NK-92 (cell line): Measurements from ENCODE around the gene CHMP4B.

Source experiments
- DNase-seq: peaks from one replicate; lab custom pipeline; 2025; ENCODE audit not compliant: unreplicated experiment; lab: John Stamatoyannopoulos, UW

CHMP4B gene

DNA sequence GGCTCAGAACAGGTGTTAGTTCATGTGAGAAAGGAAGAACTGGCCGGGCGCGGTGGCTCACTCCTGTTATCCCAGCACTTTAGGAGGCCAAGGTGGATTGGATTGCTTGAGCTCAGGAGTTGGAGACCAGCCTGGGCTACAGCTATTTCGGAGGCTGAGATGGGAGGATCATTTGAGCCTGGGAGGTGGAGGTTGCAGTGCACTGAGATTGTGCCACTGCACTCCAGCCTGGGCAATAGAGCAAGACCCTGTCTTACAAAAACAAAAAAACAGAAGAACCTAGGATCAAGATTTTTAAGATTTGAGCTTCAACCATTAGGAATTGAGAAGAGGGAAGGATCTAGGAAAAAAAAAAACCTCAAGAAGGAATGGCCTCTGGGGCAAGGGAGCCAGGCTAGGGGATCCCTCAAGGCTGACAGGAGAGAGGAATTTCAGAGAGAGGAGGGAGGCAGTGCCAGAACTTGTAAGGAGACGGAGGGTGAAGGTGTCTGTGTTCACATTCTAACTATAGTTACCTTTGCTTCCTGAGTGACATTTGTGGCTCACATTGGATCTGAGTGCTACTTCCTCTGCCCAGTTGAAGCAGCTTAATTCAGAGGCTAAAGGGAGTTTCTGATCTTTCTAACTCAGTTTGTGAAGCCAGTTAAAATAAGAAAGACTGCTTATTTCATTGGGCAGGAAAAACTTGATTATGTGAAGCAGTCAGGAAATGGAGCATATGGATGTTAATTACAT lies 26.1 kb downstream of the CHMP4B start:
- DNase-seq = no peak

DNA sequence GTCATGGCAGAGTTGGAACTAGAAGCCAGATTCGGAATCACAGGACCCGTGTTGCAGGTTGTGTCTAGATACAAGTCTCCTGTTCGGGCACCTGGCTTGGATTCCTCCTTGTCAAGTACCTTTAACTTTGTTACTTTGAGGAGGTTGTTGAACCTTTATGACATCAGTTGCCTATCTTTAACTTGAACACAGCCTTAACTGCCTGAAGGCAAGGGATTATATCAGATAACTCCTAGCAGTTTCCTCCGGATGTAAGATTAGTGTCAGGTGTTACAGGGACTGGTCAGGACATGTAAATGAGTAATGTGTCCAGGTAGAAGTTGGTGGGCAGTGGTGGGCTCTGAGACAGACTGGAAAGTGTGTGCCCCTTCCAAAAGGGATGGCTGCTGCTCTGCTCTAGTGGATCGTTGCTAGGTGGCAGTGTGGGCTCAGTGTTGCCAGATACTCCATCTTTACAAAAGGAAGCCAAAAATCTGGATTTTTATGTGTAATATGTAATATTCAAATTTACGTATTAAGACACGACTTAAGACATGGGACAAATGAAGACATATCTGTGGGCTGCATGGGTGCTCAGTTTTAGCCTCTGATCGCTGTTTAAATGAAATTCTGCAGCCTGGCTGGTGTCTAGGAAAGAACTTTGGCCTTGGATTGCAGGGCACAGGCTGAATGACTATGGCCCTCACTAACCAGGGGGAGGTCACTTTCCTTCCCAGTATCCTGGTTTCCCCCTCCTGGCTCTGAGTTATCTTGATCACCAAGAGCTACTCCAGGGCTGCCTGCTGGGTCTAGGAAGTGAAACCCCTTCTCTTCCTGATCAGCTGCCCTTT lies 27.1 kb downstream of the CHMP4B start:
- DNase-seq = no peak

DNA sequence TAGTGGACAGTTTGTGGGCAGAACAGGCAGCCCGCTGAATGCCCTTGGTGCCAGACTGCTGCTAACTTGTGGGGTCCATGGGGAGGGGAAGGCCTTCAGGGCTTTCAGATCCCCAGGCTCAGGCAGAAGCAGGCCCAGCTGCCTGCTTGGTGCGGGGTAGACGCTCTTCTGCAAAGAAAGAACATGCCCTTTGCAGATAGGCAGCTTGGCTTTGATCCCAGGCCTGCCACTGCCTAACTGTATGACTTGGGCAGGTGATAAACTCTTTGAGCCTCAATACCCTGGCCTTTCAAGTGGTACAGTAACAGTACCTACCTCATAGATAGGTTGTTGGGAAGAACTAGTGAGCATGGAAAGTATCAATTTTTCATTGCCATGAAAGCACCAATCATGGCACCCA lies 28.4 kb downstream of the CHMP4B start:
- DNase-seq = no peak

DNA sequence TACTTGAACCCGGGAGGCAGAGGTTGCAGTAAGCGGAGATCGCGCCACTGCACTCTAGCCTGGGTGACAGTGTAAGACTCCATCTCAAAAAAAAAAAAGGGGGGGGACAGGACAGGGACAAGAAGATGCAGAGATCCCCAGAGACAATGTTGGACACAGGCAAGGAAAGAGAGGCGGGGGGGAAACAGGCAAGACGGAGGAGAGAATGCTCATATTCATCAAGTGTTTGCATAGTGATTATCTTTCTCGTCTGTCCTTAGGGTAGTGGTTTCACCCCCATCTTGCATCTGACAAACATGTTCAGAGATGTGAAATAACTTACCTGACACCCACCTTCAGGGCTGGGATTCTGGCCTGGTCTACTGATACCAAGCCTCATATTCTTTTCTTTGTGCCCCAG lies 29.0 kb downstream of the CHMP4B start:
- DNase-seq = no peak

DNA sequence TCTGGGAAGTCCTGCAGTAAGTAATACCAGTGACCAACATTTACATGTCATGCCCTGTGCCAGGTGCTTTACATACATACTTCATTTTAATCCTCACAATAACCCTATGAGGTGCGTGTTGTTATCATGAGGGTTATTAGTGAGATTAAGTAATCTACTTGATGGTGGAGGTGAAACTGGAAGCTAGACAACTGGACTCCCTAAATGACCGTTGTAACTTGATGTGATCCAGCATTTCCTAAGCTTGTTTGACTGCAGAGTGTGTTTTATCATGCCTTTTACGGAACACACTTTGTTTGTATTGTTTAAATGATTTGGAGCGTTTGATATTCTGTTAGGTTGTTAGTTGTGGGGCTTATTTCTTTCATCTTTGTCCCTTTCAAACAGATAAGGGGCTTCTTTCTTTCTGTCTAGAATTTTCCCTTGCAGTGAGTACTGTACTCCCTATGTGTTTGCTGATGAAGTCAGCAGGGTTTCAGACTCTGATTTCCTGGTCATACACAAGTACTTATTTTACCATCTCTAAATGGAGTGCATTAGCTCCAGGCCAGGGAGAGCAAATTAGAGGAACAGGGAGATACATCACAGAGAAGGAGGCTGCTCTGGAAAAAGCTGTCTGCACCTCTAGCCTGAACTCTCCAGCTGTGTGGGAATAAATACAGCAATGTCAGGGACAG lies 29.7 kb downstream of the CHMP4B start:
- no peak for DNase-seq

DNA sequence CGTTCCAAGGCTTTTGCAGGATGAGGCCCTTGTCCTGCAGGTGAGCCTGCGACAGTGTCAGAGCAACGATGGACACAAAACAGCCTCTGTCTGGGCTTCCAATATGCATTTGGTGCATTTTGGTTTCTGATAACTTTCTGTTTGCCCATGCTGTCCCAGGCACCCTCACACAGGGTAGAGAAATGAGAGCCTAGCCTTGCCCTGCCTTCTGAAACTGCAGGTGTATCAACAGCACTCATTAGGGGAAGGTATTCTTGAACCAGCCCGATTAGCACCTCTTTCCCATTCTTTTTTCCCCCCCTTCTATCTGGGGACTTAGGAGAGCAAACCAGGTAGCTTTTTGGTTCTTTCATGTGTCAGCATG lies 30.3 kb downstream of the CHMP4B start:
- no peak for DNase-seq

DNA sequence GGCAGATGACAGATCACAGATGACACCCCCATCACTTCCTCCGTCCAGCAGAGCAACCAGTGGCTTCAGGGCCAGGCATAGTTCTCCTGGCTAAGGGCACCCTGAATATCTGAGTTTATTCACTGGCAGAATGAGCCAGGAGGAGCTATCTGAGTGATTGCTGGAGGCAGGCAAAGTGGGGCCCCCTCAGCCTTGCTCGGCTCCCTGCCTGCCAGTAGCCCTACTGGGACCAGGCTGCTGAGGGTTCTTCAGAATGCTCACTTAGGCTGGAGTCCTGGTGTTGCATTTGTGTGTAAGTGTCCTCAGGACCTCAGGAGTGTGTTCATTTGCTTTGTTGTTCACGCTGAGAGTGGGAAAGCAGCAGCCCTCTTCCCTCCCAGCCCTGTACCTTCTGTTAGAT lies 31.2 kb downstream of the CHMP4B start:
- DNase-seq = no peak

DNA sequence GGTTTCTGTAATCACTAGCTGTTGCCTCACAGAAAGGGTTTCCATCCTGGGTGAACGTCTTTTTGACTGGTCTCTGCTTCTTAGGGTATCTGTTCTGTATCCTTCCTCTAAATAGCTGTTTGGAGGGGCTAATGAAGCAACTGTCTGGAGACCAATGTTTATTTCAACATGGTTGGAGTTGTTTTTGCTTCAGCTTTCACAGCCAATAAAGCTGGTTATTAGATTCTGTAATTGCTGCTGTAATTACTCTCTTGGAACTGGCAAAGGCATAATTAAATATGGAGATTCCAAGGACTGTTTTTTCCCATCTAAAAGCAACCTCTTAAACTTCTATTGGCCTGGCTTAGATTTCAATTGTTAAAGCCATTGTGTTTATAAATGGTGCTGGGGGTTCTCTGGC lies 31.9 kb downstream of the CHMP4B start:
- DNase-seq = no peak

DNA sequence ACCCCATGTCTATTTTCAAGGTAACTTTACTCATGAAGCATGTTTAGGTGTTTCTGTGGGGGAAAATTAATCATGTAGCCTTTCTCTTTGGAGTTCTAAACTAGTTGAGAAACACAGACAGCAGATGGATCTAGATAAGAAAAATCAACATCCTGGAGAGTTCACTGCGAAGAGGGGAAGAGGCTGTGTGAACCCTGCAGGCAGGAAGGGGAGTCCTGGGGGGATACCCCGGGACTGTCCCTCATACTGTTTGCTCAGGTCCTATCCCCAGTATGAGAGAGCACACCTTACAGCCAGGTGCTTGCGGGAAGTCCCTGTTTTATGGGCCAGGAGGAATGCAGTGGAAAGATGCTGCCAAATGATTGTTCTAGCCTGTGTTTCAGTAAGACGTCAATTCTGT lies 32.7 kb downstream of the CHMP4B start:
- DNase-seq = no peak

DNA sequence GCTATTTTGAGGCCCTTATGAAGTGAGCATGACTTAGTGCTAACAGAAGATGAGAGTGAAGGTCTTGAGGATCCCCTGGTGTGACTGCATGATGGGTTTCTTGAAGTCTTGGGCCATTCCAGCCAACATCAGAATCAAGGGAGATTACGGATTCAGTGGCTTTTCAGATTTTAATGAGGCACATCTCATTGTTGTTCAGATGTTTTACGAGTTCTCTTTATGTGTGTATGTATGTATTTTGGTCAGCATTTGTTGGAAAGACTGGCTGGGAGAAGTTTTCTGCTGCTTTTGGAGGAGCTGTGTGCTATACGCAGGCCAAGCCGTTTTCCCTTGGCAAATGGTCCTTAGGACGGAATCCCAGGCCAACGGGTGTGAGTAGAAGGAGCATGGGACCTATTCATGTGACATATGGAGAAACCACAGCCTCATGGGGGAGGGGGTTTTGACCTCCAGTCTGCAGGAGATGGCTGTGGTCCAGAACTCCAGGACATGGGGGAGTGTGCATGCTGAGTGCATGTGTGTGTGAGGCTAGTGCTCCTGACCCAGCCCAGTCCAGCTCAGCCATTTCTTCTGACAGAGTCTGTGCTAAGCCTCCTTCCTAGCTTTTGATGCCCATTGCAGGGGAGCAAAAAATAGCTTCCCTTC lies 35.3 kb downstream of the CHMP4B start:
- DNase-seq = no peak

DNA sequence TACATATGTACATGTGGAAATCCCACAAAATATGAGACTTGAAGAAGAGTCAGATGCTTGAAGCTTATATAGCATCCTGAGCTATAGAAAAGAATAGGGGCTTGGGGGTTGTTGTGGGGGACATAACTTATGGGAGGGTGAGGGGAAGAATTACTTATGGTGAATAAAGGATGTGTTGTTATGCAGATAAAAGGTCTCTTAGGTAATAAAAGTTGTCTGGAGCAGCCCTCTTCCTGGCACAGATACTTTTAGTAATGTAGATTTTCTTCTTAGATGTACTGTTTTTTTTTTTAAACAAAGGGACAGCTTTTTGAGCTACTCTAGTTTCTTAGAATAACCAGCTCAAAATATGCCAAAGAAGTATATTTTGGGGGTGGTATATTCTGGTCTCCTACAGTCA lies 35.9 kb downstream of the CHMP4B start:
- no peak for DNase-seq

DNA sequence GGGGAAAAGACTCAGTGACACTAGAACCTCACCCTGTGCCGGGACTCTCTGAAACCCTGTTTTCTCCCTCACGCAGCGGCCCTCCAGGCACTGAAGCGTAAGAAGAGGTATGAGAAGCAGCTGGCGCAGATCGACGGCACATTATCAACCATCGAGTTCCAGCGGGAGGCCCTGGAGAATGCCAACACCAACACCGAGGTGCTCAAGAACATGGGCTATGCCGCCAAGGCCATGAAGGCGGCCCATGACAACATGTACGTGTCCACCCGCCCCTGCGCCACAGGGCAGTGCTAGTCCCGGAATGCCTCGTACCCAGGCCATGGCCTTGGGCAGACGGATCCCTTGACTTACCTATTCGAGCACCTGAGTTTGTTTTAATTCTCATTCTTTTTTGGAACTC lies 37.2 kb downstream of the CHMP4B start:
- no peak for DNase-seq

DNA sequence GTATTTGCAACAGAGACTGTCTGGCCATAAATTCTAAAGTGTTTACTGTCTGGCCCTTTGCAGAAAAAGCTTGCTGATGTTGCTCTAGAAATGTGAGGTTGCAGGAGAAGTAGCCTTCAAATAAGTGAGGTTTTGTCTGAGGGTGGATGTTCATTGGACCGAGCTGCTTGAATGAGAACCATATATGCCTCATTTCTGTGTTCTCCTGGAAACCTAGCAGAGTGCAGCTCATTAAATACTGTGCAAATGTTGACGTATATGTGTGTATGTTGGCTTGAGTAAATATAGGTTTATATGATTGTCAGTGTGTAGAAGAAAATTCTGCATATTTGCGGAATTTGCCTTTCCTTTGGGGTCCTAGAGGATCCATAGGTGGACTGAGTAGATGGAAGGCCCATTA lies 39.0 kb downstream of the CHMP4B start:
- no peak for DNase-seq

DNA sequence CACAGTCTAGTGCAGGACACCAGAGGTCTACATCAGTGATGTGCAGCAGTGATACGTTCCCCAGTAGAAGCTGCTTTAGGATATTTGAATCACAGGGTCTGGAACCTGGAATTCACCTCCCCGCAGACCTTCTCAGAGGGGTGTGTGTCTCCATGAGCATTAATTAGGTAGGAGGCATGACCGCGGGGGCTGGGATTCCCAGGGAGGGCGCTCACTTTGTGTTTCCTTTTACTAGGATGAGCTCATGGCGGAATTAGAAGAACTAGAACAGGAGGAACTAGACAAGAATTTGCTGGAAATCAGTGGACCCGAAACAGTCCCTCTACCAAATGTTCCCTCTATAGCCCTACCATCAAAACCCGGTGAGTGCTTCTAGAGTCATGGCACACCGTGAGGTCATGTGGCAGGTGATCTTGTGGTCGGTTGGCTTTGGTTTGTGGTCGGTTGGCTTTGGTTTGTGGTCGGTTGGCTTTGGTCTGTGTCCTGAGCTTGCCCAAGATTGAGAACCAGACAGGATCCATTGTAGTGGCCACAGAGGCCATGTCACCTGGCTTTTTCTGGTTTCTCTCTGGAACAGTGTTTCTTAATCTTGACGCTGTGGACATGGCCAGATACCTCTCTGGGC lies 40.8 kb downstream of the CHMP4B start:
- DNase-seq = no peak

DNA sequence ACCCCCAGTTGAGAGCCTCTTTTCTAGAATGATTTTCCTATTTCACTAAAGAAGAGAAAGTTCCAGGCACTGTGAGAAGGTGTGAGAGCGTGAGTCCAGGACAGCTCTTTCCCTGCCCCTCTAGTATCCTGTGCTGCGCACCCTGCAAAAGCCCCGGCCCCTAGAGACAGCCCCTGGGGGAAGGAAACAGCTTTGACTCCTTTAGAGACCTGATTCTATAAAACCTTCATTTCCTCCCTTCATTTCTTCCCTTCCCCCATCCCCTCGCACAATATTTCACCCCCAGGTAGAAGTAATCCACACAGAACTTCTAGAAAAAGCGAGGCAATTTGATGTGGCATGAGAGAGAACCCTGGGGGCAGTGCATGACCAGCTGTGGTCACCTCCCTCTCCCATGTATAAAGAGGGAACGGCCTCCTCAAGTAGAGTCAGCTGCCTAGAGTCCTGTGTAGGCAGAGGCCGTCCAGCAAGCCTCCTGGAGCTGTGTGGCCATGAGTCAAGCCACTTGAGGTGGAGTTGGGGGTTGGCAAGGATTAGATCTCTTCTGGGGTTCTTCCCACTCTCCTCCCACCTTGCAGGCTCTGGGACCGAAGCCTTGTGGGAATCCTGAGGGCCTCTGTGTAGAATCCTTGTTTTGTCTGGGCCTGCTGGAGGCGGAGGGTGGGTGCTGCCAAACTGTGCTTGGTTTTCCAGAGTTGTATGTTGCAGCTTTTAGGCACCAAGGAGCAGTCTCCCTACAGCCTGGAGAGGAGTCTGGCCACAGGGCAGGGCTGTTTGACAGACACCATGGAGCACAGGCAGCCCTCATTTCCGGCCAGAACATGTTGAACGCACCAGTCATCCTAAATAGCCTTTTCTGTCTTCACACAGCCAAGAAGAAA lies 41.7 kb downstream of the CHMP4B start:
- DNase-seq = no peak

DNA sequence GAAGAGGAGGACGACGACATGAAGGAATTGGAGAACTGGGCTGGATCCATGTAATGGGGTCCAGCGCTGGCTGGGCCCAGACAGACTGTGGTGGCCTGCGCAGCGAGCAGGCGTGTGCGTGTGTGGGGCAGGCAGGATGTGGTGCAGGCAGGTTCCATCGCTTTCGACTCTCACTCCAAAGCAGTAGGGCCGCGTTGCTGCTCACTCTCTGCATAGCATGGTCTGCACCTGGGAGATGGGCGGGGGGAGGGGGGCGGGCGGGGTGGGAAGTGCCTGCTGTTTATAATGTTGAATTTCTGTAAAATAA lies 42.3 kb downstream of the CHMP4B start:
- no peak for DNase-seq

DNA sequence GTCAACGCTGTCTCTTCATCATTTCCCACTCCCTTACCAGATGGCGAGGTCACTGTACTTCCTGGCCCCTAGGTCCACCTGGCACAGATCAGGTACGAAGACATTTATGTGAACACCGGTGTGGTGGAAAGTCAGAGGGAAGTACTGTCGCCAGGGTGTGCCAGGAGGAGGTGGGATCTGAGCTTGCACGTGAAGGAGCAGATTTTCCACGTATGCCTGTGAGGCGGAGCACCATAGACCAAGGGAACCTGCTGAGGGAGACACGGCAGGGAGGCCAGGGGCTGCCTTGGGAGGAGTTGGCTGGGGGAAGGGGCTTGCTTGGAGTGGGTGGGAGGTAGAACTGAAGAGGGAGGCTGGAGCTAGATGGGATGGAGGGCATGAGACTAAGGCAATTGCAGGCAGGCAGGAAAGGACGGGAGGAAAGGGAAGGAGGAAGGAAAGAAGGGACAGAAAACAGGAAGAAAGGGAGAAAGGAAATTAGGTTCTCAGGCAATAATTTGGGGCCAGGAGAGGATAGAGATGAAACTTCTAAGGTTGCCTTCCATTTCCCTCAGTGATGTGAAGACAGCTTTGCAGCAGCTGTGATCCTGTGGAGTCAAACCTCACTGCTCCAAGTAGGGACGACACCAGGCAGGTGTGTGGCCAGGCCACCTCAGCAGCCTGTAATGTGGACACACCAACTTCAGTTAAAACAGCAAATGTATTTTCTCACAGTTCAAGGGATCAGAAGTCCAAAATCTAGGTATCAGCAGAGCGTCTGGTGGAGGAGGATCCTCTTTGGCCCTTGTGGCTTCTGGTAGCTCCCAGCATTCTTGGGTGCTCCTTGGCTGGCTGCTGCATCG lies 46.8 kb downstream of the CHMP4B start:
- DNase-seq = no peak

DNA sequence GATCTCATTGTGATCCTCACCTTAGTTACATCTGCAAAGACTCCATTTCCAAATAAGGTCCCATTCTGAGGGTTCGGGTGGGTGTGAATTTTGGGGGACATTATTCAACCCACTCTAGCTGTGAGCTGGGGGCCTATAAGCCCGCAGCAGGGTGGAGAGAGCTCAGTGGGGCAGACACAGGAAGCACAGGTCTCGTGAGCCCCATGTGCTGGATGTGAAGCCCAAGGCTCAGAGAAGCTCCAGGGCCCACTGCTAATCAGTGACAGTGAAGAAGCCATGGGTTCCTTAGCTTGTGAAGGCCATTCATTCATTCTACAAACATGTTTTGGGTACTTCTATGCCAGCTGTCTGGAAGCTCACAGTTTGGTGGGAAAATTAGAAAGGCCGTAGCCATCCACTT lies 47.5 kb downstream of the CHMP4B start:
- DNase-seq = no peak

DNA sequence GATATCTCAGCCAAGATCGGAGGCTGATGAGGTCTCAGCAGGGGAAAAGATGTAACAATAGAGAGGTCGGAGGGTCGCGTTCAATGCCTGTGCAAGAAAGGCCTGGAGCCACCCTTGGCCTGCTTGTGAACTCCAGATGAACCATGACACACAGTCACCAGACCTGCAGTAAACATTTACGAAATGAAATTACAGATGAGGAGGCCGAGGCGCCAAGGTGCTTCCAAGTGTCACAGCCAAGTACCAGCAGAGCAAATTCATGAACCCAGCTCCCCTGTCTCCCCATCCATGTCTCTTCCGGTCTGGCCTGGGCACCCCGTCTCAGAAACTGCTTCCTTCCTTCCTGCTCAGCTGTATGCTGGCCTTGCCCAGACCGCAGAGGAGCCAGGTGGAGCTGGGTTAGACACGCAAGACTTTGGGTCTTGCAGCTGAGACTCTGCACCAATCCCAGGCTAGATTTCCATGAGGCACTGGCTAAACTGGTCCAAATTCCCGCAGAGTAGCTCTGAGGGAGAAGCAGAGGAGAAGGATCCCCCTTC lies 48.1 kb downstream of the CHMP4B start:
- no peak for DNase-seq
